K562 (cell line): ENCODE measurements around the gene DDX39A. TPM values are rescaled to one million over a fixed set of nuclear protein-coding genes. Genes with fewer than 3 reads are reported as not detected.

Experiments
- BDP1 ChIP-seq: IDR thresholded peaks from 3 replicates; pipeline ENCODE4 v1.6.1; 2011; ENCODE audit not compliant: insufficient read length, insufficient read depth
- CBX5 ChIP-seq: IDR thresholded peaks from 2 replicates; pipeline ENCODE4 v1.6.1; 2014; ENCODE audit warnings: low read depth, borderline replicate concordance
- DNMT1 ChIP-seq: fragments of 450-650 bp; IDR thresholded peaks from 2 replicates; pipeline ENCODE4 v1.6.1; 2016; ENCODE audit warnings: antibody characterized with exemption, mild to moderate bottlenecking
- FUS ChIP-seq: fragments of 200-400 bp; formaldehyde crosslinking; optimal IDR thresholded peaks from 2 replicates; pipeline ENCODE3; 2017; ENCODE audit warnings: low read depth, low read length
- KDM4B ChIP-seq, 2 experiments: fragments of 450-650 bp in 1 of 2; sonication (generic) in 1 of 2; IDR thresholded peaks; 2 replicates each; pipeline ENCODE4 v1.6.1; 2016 to 2017; ENCODE audit warnings: borderline replicate concordance in 2 of 2, antibody characterized with exemption in 1 of 2, low read depth in 1 of 2, mild to moderate bottlenecking in 1 of 2
- RCOR1 ChIP-seq, 2 experiments: IDR thresholded peaks; 2 replicates each; pipeline ENCODE4 v1.6.1; 2012; ENCODE audit warnings: low read depth in 2 of 2, low read length in 2 of 2, borderline replicate concordance in 1 of 2, improper control_type of control experiment in 1 of 2
- RFX7 ChIP-seq: fragments of 250-450 bp; sonication (Bioruptor Pico); IDR thresholded peaks from 2 replicates; pipeline ENCODE4 v1.5.1; 2021; ENCODE audit warnings: mild to moderate bottlenecking
- ZFP36 ChIP-seq: fragments of 150-350 bp; IDR thresholded peaks from 2 replicates; pipeline ENCODE4 v1.6.1; 2018; ENCODE audit warnings: low read length, low read depth; ENCODE audit not compliant: partially characterized antibody
- ZNF76 ChIP-seq: fragments of 250-450 bp; sonication (Bioruptor Pico); IDR thresholded peaks from 2 replicates; pipeline ENCODE4 v1.4.0; 2020; ENCODE audit warnings: mild to moderate bottlenecking, moderate library complexity, borderline replicate concordance
- polyA plus RNA-seq, 8 experiments: library from polyadenylated mRNA; depleted of rRNA in 4 of 8; stranded (reverse) in 5 of 8; unstranded in 3 of 8; fragments of >200 nt; fragmentation: Nextera tagmentation in 2 of 8; fragmentation: Illumina TruSeq in 1 of 8; extraction: Ambion mirVana in 2 of 8; extraction: Trizol in 1 of 8; gene quantifications; 2 replicates each; pipeline versions ENCODE4 v1.2.1 to v1.2.3, GENCODE V29; 2011 to 2014; ENCODE audit warnings: inconsistent platforms in 1 of 8, missing spikeins in 1 of 8
- total RNA-seq, 7 experiments: library from RNA; depleted of rRNA in 6 of 7; stranded (reverse); fragments of >200 nt in 6 of 7; fragmentation: Illumina TruSeq in 2 of 7; extraction: Trizol in 2 of 7; gene quantifications; 2 replicates each; pipeline versions ENCODE4 v1.2.1 to v1.2.3, GENCODE V29; 2011 to 2021; ENCODE audit warnings: low replicate concordance in 1 of 7
- TF ChIP-seq, protein P1 (sequence below), 2 experiments: IDR thresholded peaks; 2 replicates each; pipeline ENCODE4 v1.6.1; 2012; ENCODE audit warnings: improper control_type of control experiment in 2 of 2, low read depth in 2 of 2, low read length in 2 of 2, borderline replicate concordance in 1 of 2
- TF ChIP-seq, protein P2 (sequence below): fragments of 450-650 bp; IDR thresholded peaks from 2 replicates; pipeline ENCODE4 v1.6.1; 2017; ENCODE audit warnings: antibody characterized with exemption
- TF ChIP-seq, protein P3 (sequence below), 2 experiments: fragments of 450-650 bp in 1 of 2; sonication (generic) in 1 of 2; formaldehyde crosslinking; conservative IDR thresholded peaks; 2 replicates each; pipeline versions ENCODE4 v1.4.0 to v1.8.1; 2020 to 2022; ENCODE audit warnings: mild to moderate bottlenecking in 1 of 2, missing genetic modification reagents in 1 of 2
- TF ChIP-seq, protein P4 (sequence below): IDR thresholded peaks from 3 replicates; pipeline ENCODE4 v1.6.1; 2011; ENCODE audit warnings: borderline replicate concordance, mild to moderate bottlenecking; ENCODE audit not compliant: insufficient read length, insufficient read depth
- TF ChIP-seq, protein P5 (sequence below): fragments of 250-450 bp; sonication (Bioruptor Pico); IDR thresholded peaks from 2 replicates; pipeline ENCODE4 v1.4.0; 2020
- TF ChIP-seq, protein P6 (sequence below): sonication (generic); formaldehyde crosslinking; IDR thresholded peaks from 2 replicates; pipeline ENCODE4 v1.4.0; 2020; ENCODE audit warnings: mild to moderate bottlenecking, missing genetic modification reagents

The DDX39A gene
- total and polyA plus RNA-seq, 9 of the 15 experiments (the other 6 are each of a cell fraction or from before 2014, with no cell fraction given), result 90.3 to 250 (median 188) TPM

DNA sequence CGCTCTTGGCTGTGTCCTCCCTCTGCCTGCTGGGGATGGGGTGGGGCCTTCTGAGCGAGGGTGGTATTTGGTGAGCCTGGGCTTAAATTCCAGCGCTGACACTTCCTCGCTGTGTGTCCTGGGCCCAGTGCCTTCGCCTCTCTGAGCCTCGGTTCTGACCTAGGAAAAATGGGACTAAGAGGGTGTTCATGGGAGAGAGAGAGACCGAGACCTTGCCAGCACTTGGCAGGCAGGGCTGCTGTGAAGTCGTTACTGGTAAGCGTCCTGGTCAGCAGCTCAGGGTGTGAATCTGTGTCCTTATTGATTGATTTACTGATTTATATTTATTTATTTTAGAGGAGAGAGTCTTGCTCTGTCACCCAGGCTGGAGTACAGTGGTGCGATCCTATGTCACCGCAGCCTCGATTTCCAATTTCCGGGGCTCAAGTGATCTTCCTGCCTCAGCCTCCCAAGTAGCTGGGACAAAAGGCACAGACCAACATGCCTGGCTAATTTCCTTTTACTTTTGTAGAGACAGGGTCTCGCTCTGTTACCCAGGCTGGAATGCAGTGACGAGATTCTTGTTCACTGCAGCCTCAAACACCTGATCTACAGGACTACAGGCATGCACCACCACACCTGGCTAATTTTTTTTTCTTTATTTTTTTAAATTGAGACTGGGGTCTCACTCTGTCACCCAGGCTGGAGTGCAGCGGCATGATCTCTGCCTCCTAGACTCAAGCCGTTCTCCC, 16.3 kb upstream of the DDX39A start (continued):
- TF ChIP-seq KDM4B (IDR thresholded peaks at IDR 0.05; ENCODE audit: borderline replicate concordance in 2 of 2, low read depth in 1 of 2) (no peak), ZNF76 (no peak), RFX7 (CRISPR knock-in tag) (no peak), BDP1 (no peak), RCOR1 (IDR thresholded peaks at IDR 0.05; ENCODE audit: borderline replicate concordance in 1 of 2, low read depth in 2 of 2, low read length in 2 of 2) (peak in 1 of 2 experiments; percentile 72; a peak in 1 of 4 replicates), ZFP36 (peak; percentile 97), DNMT1 (no peak), CBX5 (no peak), FUS (no peak)
- TF ChIP-seq, protein P1, sequence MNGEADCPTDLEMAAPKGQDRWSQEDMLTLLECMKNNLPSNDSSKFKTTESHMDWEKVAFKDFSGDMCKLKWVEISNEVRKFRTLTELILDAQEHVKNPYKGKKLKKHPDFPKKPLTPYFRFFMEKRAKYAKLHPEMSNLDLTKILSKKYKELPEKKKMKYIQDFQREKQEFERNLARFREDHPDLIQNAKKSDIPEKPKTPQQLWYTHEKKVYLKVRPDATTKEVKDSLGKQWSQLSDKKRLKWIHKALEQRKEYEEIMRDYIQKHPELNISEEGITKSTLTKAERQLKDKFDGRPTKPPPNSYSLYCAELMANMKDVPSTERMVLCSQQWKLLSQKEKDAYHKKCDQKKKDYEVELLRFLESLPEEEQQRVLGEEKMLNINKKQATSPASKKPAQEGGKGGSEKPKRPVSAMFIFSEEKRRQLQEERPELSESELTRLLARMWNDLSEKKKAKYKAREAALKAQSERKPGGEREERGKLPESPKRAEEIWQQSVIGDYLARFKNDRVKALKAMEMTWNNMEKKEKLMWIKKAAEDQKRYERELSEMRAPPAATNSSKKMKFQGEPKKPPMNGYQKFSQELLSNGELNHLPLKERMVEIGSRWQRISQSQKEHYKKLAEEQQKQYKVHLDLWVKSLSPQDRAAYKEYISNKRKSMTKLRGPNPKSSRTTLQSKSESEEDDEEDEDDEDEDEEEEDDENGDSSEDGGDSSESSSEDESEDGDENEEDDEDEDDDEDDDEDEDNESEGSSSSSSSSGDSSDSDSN (IDR thresholded peaks at IDR 0.05; ENCODE audit: borderline replicate concordance in 1 of 2, low read depth in 2 of 2, low read length in 2 of 2), result no peak
- TF ChIP-seq, protein P2, sequence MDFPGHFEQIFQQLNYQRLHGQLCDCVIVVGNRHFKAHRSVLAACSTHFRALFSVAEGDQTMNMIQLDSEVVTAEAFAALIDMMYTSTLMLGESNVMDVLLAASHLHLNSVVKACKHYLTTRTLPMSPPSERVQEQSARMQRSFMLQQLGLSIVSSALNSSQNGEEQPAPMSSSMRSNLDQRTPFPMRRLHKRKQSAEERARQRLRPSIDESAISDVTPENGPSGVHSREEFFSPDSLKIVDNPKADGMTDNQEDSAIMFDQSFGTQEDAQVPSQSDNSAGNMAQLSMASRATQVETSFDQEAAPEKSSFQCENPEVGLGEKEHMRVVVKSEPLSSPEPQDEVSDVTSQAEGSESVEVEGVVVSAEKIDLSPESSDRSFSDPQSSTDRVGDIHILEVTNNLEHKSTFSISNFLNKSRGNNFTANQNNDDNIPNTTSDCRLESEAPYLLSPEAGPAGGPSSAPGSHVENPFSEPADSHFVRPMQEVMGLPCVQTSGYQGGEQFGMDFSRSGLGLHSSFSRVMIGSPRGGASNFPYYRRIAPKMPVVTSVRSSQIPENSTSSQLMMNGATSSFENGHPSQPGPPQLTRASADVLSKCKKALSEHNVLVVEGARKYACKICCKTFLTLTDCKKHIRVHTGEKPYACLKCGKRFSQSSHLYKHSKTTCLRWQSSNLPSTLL, result no peak
- TF ChIP-seq, protein P3, sequence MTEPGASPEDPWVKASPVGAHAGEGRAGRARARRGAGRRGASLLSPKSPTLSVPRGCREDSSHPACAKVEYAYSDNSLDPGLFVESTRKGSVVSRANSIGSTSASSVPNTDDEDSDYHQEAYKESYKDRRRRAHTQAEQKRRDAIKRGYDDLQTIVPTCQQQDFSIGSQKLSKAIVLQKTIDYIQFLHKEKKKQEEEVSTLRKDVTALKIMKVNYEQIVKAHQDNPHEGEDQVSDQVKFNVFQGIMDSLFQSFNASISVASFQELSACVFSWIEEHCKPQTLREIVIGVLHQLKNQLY (CRISPR knock-in tag; conservative IDR thresholded peaks at IDR 0.05), result no peak
- TF ChIP-seq, protein P4, sequence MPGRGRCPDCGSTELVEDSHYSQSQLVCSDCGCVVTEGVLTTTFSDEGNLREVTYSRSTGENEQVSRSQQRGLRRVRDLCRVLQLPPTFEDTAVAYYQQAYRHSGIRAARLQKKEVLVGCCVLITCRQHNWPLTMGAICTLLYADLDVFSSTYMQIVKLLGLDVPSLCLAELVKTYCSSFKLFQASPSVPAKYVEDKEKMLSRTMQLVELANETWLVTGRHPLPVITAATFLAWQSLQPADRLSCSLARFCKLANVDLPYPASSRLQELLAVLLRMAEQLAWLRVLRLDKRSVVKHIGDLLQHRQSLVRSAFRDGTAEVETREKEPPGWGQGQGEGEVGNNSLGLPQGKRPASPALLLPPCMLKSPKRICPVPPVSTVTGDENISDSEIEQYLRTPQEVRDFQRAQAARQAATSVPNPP, result no peak
- TF ChIP-seq, protein P5, sequence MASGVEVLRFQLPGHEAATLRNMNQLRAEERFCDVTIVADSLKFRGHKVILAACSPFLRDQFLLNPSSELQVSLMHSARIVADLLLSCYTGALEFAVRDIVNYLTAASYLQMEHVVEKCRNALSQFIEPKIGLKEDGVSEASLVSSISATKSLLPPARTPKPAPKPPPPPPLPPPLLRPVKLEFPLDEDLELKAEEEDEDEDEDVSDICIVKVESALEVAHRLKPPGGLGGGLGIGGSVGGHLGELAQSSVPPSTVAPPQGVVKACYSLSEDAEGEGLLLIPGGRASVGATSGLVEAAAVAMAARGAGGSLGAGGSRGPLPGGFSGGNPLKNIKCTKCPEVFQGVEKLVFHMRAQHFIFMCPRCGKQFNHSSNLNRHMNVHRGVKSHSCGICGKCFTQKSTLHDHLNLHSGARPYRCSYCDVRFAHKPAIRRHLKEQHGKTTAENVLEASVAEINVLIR (CRISPR knock-in tag), result no peak
- TF ChIP-seq, protein P6, sequence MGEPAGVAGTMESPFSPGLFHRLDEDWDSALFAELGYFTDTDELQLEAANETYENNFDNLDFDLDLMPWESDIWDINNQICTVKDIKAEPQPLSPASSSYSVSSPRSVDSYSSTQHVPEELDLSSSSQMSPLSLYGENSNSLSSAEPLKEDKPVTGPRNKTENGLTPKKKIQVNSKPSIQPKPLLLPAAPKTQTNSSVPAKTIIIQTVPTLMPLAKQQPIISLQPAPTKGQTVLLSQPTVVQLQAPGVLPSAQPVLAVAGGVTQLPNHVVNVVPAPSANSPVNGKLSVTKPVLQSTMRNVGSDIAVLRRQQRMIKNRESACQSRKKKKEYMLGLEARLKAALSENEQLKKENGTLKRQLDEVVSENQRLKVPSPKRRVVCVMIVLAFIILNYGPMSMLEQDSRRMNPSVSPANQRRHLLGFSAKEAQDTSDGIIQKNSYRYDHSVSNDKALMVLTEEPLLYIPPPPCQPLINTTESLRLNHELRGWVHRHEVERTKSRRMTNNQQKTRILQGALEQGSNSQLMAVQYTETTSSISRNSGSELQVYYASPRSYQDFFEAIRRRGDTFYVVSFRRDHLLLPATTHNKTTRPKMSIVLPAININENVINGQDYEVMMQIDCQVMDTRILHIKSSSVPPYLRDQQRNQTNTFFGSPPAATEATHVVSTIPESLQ, result no peak
